A549 treated with CORT108297 at 1 μM for 4 hours (cell line): ENCODE results near the gene EPS8. TPM values are rescaled to one million over a fixed set of nuclear protein-coding genes. Genes with fewer than 3 reads are reported as not detected.

Experiments used
- total RNA-seq: library from RNA; stranded (reverse); fragments of 200-300 nt; extraction: Qiagen RNA extraction; gene quantifications from 5 replicates; pipeline ENCODE4 v1.2.3, GENCODE V29; 2022

Gene EPS8
- 29.8 to 44.0 TPM (median 42.8 TPM) in 5 replicates for total RNA-seq

GRCh38 chr12:15789220-15790171 is at the start of gene EPS8:
TSS of gene EPS8 (minus strand) at chr12:15789388. CDS start at chr12:15682951, 106,437 bp downstream.

Other genes starting within 250 kb of the EPS8 start
- gene STRAP, start 93.0 kb upstream of the EPS8 start, total RNA-seq: 185 to 214 TPM (median 189 TPM) in 5 replicates
- 35.9 to 51.7 TPM (median 41.4 TPM) in 5 replicates for gene DERA, start 121.9 kb upstream of the EPS8 start, total RNA-seq